Common myeloid progenitor, CD34-positive (primary cell): Measurements from ENCODE around the gene USHBP1. TPM values are rescaled to one million over a fixed set of nuclear protein-coding genes. Genes with fewer than 3 reads are reported as not detected.

Experiments used
- CTCF ChIA-PET: fragments of 350-600 bp; sonication (Branson Sonifier 250); formaldehyde crosslinking; loops from one replicate; lab custom pipeline; 2021; ENCODE audit warnings: antibody characterized with exemption; lab: Charles Lee
- POLR2A ChIA-PET: fragments of 350-600 bp; sonication (Branson Sonifier 250); formaldehyde crosslinking; loops from one replicate; lab custom pipeline; 2021; ENCODE audit warnings: antibody characterized with exemption; lab: Charles Lee
- DNase-seq, 3 donors: peaks; one replicate each; pipeline versions ENCODE4 v3.0.0 to v3.0.0-alpha.2; 2013
- H3K27ac ChIP-seq, 2 experiments: 1 replicate in 1 of 2; 2 replicates in 1 of 2; pipeline ENCODE4 v1.7.0; 2013; ENCODE audit warnings: inconsistent platforms in 2 of 2, low read length in 2 of 2, mild to moderate bottlenecking in 2 of 2, low read depth in 1 of 2, moderate library complexity in 1 of 2; ENCODE audit not compliant: severe bottlenecking in 2 of 2, insufficient read depth in 1 of 2, poor library complexity in 1 of 2
- H3K27me3 ChIP-seq, 5 experiments: replicated peaks in 2 of 5; 1 replicate in 3 of 5; 2 replicates in 2 of 5; pipeline versions ENCODE4 v1.6.1 to v1.7.0; 2013; ENCODE audit warnings: low read length in 4 of 5, mild to moderate bottlenecking in 2 of 5, moderate library complexity in 2 of 5, inconsistent platforms in 1 of 5; ENCODE audit not compliant: insufficient read depth in 5 of 5, control insufficient read depth in 4 of 5
- H3K36me3 ChIP-seq, 4 experiments: 1 replicate in 2 of 4; 2 replicates in 2 of 4; pipeline versions ENCODE4 v1.6.1 to v1.7.0; 2013; ENCODE audit warnings: low read length in 3 of 4, control low read depth in 1 of 4, mild to moderate bottlenecking in 1 of 4; ENCODE audit not compliant: control insufficient read depth in 4 of 4, insufficient read depth in 4 of 4
- H3K4me1 ChIP-seq, 4 experiments: 1 replicate in 3 of 4; 2 replicates in 1 of 4; pipeline versions ENCODE4 v1.6.1 to v1.7.1; 2013; ENCODE audit warnings: low read length in 3 of 4, mild to moderate bottlenecking in 3 of 4, control low read depth in 1 of 4, inconsistent platforms in 1 of 4, moderate library complexity in 1 of 4; ENCODE audit not compliant: control insufficient read depth in 4 of 4, insufficient read depth in 4 of 4; ENCODE audit errors: control extremely low read depth in 1 of 4
- H3K4me3 ChIP-seq, 7 experiments: 1 replicate in 4 of 7; 2 replicates in 3 of 7; pipeline versions ENCODE4 v1.5.1 to v1.7.0; 2013; ENCODE audit warnings: mild to moderate bottlenecking in 7 of 7, low read length in 6 of 7, moderate library complexity in 6 of 7, inconsistent platforms in 2 of 7, low read depth in 2 of 7, control low read depth in 1 of 7; ENCODE audit not compliant: insufficient read depth in 4 of 7, control insufficient read depth in 1 of 7; ENCODE audit errors: extremely low read depth in 1 of 7
- H3K9me3 ChIP-seq, 5 experiments: 1 replicate in 4 of 5; 2 replicates in 1 of 5; pipeline versions ENCODE4 v1.6.1 to v1.7.1; 2013; ENCODE audit warnings: low read length in 4 of 5, mild to moderate bottlenecking in 2 of 5, inconsistent platforms in 1 of 5, low read depth in 1 of 5, moderate library complexity in 1 of 5; ENCODE audit not compliant: control insufficient read depth in 4 of 5, insufficient read depth in 2 of 5; ENCODE audit errors: control extremely low read depth in 1 of 5
- WGBS: methylation state at CpG from one replicate; pipeline ENCODE4 v1.1.5; 2013; ENCODE audit not compliant: insufficient coverage; 5-methylcytosine and 5-hydroxymethylcytosine counted together
- polyA plus RNA-seq: library from polyadenylated mRNA; unstranded; fragments of 120-200 nt; gene quantifications from one replicate; pipeline ENCODE4 v1.2.1, GENCODE V29; 2013

Gene USHBP1
- 0.03 TPM for polyA plus RNA-seq

GRCh38 chr19:17264641-17264979 is at the start of gene USHBP1:
Gene USHBP1, minus strand, starts transcription at chr19:17264745. Its CDS starts 446 bp downstream, at chr19:17264299.
- Histone ChIP-seq H3K9me3 (peaks cover 0 to 10% (median 6%) of the 10 kb centered on the region in 5 experiments), H3K36me3 (peaks cover 0 to 7% (median 4%) of the 10 kb centered on the region in 4 experiments), H3K27ac (no peak within 1 kb of the TSS), H3K27me3 (no peaks in the 10 kb centered on the region), H3K4me1 (peaks cover 10 to 34% (median 25%) of the 10 kb centered on the region in 4 experiments), H3K4me3 (no peak within 1 kb of the TSS)
- ChIA-PET CTCF (interaction anchor here (0.9 to 14.3 kb wide), 7 partner anchors 9 to 125 kb away, joined by 3 to 183 read pairs (median 4); partner anchors contain the start of gene ANKLE1), POLR2A (no interaction called here)
- no peak for DNase-seq
- WGBS, result 27% methylated on average over 4 of the region's 5 CpGs

GRCh38 chr19:17314007-17314593 is 49.6 kb upstream of the USHBP1 start:
- Histone ChIP-seq H3K27ac (no peak overlapping the region), H3K36me3 (peaks cover 0 to 49% (median 36%) of the 10 kb centered on the region in 4 experiments), H3K4me1 (peaks cover 5 to 12% (median 11%) of the 10 kb centered on the region in 4 experiments), H3K4me3 (no peak overlapping the region), H3K27me3 (no peaks in the 10 kb centered on the region), H3K9me3 (no peaks in the 10 kb centered on the region)
- ChIA-PET POLR2A (no interaction called here), CTCF (interaction anchor here (1.6 kb wide), 1 partner anchor 8 kb away, joined by 5 read pairs; no protein-coding TSS in a partner anchor)
- WGBS, result over 99% methylated on average over 18 of the region's 19 CpGs
- DNase-seq, result no peak

- 88% methylated on average over 14 of the region's 20 CpGs for WGBS
- no peak for DNase-seq
- CTCF ChIA-PET, result interaction anchor here (1.6 to 1.8 kb wide), 2 partner anchors 9 to 20 kb away, joined by 5 to 6 read pairs; no protein-coding TSS in a partner anchor
- H3K9me3 ChIP-seq, result no peaks in the 10 kb centered on the region
- H3K36me3 ChIP-seq, result peaks cover 0 to 41% (median 31%) of the 10 kb centered on the region in 4 experiments
- H3K4me3 ChIP-seq, result no peak overlapping the region
- no peaks in the 10 kb centered on the region for H3K27me3 ChIP-seq
- H3K27ac ChIP-seq, result no peak overlapping the region
- peaks cover 5 to 15% (median 11%) of the 10 kb centered on the region in 4 experiments for H3K4me1 ChIP-seq
- POLR2A ChIA-PET, result no interaction called here
These were observed 47.9 kb upstream of the USHBP1 start for GRCh38 chr19:17312189-17313113.

GRCh38 chr19:17311455-17312188 is 47.1 kb upstream of the USHBP1 start:
- Histone ChIP-seq H3K4me1 (peaks cover 5 to 17% (median 14%) of the 10 kb centered on the region in 4 experiments), H3K27ac (no peak overlapping the region), H3K27me3 (no peaks in the 10 kb centered on the region), H3K9me3 (no peaks in the 10 kb centered on the region), H3K36me3 (peaks cover 0 to 41% (median 30%) of the 10 kb centered on the region in 4 experiments), H3K4me3 (no peak overlapping the region)
- ChIA-PET POLR2A (no interaction called here), CTCF (interaction anchor here (1.8 kb wide), 1 partner anchor 21 kb away, joined by 6 read pairs; no protein-coding TSS in a partner anchor)
- DNase-seq, result no peak
- WGBS, result 88% methylated on average over 10 of the region's 11 CpGs

- 7% methylated on average over 20 of the region's 23 CpGs for WGBS
- POLR2A ChIA-PET, result interaction anchor here (0.6 to 1.8 kb wide), 2 partner anchors 13 to 17 kb away, joined by 4 to 6 read pairs; no protein-coding TSS in a partner anchor
- peaks cover 0 to 33% (median 22%) of the 10 kb centered on the region in 4 experiments for H3K36me3 ChIP-seq
These were observed 45.5 kb upstream of the USHBP1 start for GRCh38 chr19:17309965-17310461.

GRCh38 chr19:17309198-17309964 is 44.8 kb upstream of the USHBP1 start, which contains the start of gene DDA1:
Gene DDA1, plus strand, starts transcription at chr19:17309563. Its CDS starts 92 bp downstream, at chr19:17309655.
- Histone ChIP-seq H3K4me1 (peaks cover 8 to 32% (median 27%) of the 10 kb centered on the region in 4 experiments), H3K27me3 (no peaks in the 10 kb centered on the region), H3K4me3 (peak within 1 kb of the TSS; percentile 70 to 96 (median 85)), H3K36me3 (peaks cover 0 to 28% (median 17%) of the 10 kb centered on the region in 4 experiments), H3K9me3 (no peaks in the 10 kb centered on the region), H3K27ac (peak within 1 kb of the TSS; percentile 83 to 93)
- DNase-seq, result peak; percentile 100
- POLR2A ChIA-PET, result interaction anchor here (1.8 kb wide), 1 partner anchor 18 kb away, joined by 6 read pairs; no protein-coding TSS in a partner anchor
- 0% methylated on average over 37 of the region's 46 CpGs for WGBS
- CTCF ChIA-PET, result interaction anchor here (0.9 to 1.3 kb wide), 4 partner anchors 13 to 26 kb away, joined by 3 to 6 read pairs (median 4); partner anchors contain the start of gene ANO8

More at GRCh38 chr19:17309965-17310461, 45.5 kb upstream of the USHBP1 start:
- Histone ChIP-seq H3K4me1 (peaks cover 8 to 26% (median 22%) of the 10 kb centered on the region in 4 experiments), H3K9me3 (no peaks in the 10 kb centered on the region), H3K27ac (peak overlapping the region; percentile 83 to 93), H3K4me3 (peak overlapping the region; percentile 70 to 96 (median 85)), H3K27me3 (no peaks in the 10 kb centered on the region)
- peak in 1 of 3 donors; percentile 44 for DNase-seq
- CTCF ChIA-PET, result interaction anchor here (1.3 kb wide), 1 partner anchor 17 kb away, joined by 6 read pairs; no protein-coding TSS in a partner anchor
